Bronchial epithelial cell (primary cell): ENCODE data around the gene GASK1B. TPM values are rescaled to one million over a fixed set of nuclear protein-coding genes. Genes with fewer than 3 reads are reported as not detected.

Source experiments
- DNase-seq: peaks from one replicate; pipeline ENCODE4 v3.0.0-alpha.2; 2010; ENCODE audit warnings: low read depth
- FAIRE-seq: peaks from 2 replicates; lab custom pipeline; 2011; peaks lifted over from hg19 to GRCh38; lab: Jason Lieb, UNC
- H3K27me3 ChIP-seq: 2 replicates; pipeline ENCODE4 v1.5.1; 2011; ENCODE audit warnings: low read length; ENCODE audit not compliant: control insufficient read depth, insufficient read depth
- H3K36me3 ChIP-seq: 2 replicates; pipeline ENCODE4 v1.5.1; 2011; ENCODE audit warnings: low read length; ENCODE audit not compliant: control insufficient read depth, insufficient read depth
- H3K4me3 ChIP-seq: 2 replicates; pipeline ENCODE4 v1.5.1; 2011; ENCODE audit warnings: mild to moderate bottlenecking, low read depth, low read length, control low read depth
- CTCF ChIP-seq: IDR thresholded peaks from 2 replicates; pipeline ENCODE4 v1.5.1; 2011; ENCODE audit warnings: mild to moderate bottlenecking, moderate library complexity, low read length, control low read depth, inconsistent platforms; ENCODE audit not compliant: insufficient read depth, severe bottlenecking
- total RNA-seq: library from RNA; depleted of rRNA; stranded (reverse); fragments of >200 nt; gene quantifications from 2 replicates; pipeline ENCODE4 v1.2.1, GENCODE V29; 2014

GASK1B gene
- total RNA-seq, 1 donor from 2014 or later: 2.1 TPM

GRCh38 chr4:158134222-158134621 is 38.6 kb downstream of the GASK1B start:
- H3K27me3 ChIP-seq: no peaks in the 10 kb centered on the region
- no peak overlapping the region for H3K4me3 ChIP-seq
- no peak for FAIRE-seq
- no peak for TF ChIP-seq CTCF
- H3K36me3 ChIP-seq: no peaks in the 10 kb centered on the region
- no peak for DNase-seq

GRCh38 chr4:158133551-158133950 is 39.3 kb downstream of the GASK1B start:
- no peak for TF ChIP-seq CTCF
- no peak overlapping the region for H3K4me3 ChIP-seq
- no peaks in the 10 kb centered on the region for H3K36me3 ChIP-seq
- FAIRE-seq (no peak), DNase-seq (peak; percentile 23)
- no peaks in the 10 kb centered on the region for H3K27me3 ChIP-seq

GRCh38 chr4:158131027-158131426 is 41.8 kb downstream of the GASK1B start:
- no peak for DNase-seq
- no peaks in the 10 kb centered on the region for H3K27me3 ChIP-seq

GRCh38 chr4:158130204-158130603 is 42.6 kb downstream of the GASK1B start:
- no peak for FAIRE-seq

More at GRCh38 chr4:158131027-158131426, 41.8 kb downstream of the GASK1B start:
- no peak for FAIRE-seq
- no peaks in the 10 kb centered on the region for H3K36me3 ChIP-seq
- TF ChIP-seq CTCF: no peak
- H3K4me3 ChIP-seq: no peak overlapping the region

GRCh38 chr4:158129694-158130093 is 43.1 kb downstream of the GASK1B start:
- no peak for DNase-seq
- FAIRE-seq: no peak
- no peaks in the 10 kb centered on the region for H3K27me3 ChIP-seq
- H3K4me3 ChIP-seq: no peak overlapping the region
- no peaks in the 10 kb centered on the region for H3K36me3 ChIP-seq
- no peak for TF ChIP-seq CTCF

More at GRCh38 chr4:158130204-158130603, 42.6 kb downstream of the GASK1B start:
- H3K4me3 ChIP-seq: no peak overlapping the region
- no peaks in the 10 kb centered on the region for H3K27me3 ChIP-seq
- H3K36me3 ChIP-seq: no peaks in the 10 kb centered on the region
- DNase-seq: no peak
- TF ChIP-seq CTCF: no peak

GRCh38 chr4:158128540-158128939 is 44.3 kb downstream of the GASK1B start:
- H3K4me3 ChIP-seq: no peak overlapping the region
- TF ChIP-seq CTCF: no peak
- no peaks in the 10 kb centered on the region for H3K36me3 ChIP-seq
- no peak for DNase-seq
- no peaks in the 10 kb centered on the region for H3K27me3 ChIP-seq
- no peak for FAIRE-seq
